GM04504 (cell line): ENCODE data around the gene DELE1.

Experiments used
- DNase-seq: peaks from one replicate; pipeline ENCODE4 v3.0.0-alpha.2; 2012; ENCODE audit warnings: low read depth

The DELE1 gene

DNA sequence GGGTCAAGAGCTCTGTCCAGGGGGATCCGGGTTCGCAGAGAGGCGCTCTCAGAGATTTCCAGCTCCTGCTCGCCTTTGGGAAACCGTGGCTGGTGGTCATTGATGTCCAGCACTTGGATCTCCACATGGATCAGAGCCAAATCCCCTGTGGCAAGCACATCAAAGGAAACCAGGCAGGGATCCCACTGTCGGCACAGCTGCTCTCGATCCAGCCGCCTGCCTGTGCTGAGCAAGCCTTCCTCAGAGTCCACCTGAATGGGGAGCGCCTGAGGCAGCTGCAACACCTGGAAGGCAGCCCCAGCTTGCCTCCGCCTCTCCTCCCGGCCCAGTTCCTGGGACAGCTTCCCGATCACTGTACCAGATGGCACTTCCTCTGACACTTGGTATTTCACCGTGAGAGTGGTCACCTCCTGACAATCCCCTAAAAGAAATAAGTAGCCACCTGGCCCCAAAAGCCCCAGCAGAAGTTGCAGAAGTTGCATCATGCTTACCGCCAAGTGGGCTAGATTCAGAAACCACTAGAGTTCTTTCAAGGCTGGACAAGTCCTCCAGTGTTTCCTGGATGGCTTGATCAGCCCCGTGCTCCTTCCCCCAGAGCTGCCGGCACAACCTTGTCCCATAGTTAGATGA lies 33.8 kb downstream of the DELE1 start:
- DNase-seq = no peak

DNA sequence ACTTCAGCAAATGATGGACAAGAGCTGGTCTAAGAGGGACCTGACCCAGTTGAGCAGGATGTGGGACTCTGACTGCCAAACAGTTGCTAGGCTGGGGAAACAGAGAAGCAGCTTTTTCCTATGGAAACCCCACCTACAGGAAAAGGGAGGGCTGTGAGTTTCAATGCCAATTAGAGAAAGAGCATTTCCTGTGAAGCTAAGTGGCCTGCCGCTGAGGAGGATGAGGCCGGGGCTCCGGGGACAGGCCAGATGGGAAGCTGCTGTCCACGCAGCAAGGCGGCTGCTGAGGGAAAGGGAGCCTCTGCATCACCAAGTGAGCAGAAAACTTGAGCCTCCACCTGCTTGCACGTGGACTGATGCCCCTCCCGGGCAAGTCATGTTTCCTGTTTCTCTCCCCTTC lies 34.4 kb downstream of the DELE1 start, which contains the start of gene PCDH12:
Gene PCDH12, minus strand, starts transcription at position 90 of the 400 bp plus-strand sequence. CDS start 351 bp downstream, outside the sequence.
- no peak for DNase-seq

DNA sequence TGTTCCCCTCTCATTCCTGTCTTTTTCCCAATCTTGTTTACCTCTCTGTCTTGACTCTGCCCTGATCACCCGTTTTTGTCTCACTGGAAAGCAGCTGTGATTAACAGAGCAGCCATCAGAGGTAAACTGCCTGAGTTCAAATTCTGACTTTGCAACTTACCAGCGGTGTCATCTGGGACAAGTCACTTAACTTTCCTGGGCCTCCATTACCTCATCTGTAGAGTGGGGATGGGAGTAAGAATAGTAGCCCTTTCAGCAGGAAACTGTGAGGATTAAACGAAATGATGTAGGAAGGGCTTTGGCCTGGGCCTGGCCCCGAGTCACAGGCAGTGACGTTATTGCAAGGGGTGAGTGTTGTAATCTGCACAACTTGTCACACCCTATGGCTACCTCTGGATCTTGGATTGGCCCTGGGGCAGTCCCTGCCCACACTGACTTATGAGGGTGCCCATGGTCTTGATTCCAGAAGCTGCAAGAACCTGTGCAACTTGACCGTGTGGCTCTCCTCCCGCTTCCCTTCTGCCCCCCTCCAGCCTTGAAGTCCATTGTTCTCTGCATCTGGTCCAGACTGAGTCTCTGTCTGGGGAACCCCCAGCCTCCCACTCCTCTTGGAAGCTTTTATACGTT lies 35.0 kb downstream of the DELE1 start:
- no peak for DNase-seq

DNA sequence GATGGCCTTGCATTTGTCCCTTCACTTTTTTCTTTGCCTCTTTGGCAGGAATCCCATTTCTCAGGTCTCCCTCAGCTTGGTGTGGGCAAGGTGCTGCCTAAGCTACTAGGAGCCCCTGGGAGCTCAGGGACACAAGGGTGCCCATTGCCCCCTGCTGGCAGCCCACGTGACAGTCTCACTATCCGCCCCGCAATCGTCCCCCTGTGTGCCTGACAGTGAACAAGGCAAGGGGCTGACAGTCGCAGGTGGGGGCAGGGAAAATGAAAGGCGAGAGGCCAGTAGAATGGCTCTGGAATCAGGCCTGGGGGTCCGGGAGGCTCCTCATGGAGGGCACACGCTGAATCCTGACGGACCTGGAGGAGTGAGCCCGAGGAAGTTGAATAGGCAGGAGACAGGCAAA lies 36.3 kb downstream of the DELE1 start:
- no peak for DNase-seq

DNA sequence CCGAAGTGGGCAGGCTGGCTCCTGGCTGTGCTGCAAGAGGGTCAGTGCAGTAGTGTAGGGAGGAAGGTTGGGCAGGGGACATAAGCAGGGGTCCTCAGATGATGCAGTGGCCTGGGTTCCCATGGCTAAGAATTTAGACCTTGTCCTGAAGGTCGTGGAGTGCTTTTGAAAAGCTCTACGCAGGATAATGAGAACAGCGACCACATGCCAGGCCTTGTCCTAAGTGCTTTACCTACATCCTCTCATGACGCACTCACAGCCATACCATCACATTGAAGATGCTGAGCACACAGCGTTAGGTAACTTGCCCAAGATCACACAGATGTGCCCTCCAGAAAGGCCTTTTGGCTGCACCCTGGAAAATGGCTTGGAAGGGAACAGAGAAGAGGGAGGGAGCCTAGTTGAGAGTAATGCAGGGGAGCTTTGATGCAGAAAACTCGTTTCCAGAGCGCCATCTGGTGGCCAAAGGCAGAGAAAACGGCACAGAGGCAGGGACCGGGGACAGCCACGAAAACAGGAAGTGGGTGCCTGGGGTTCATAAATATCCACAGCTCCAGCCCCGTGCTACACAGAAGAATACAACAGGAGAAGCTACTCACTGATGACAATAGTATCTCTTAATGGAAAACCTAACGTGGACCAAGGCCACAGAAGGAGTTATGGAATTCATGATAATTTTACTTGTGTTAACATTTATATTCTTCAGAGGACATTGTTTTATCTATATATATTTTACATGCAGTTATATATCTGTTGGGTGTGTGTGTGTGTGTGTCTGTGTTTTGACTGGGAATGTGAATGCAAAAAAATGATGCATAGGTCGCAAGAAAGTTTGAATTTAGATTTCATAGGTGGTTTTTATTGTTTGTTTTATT lies 37.0 kb downstream of the DELE1 start:
- DNase-seq = peak; percentile 73

DNA sequence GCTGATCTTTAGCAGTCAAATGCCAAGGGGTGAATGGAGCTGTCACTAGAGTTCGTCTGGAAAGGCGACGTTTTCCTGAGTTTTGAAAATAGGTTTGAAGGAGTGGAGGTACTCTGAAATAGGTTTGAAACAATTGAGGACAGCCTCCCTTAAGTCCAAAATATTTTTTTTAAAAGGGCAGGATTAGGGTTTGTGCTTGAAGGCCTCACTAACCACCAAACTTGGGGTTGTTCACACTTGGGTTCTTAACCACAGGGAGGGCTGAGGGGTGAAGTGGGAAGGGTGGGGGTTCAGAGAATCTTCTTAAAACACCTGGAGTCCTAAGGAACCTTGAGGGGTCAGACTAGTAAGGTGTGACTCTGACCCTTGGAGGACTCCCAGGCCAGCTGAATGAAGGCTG lies 37.8 kb downstream of the DELE1 start:
- DNase-seq = no peak

DNA sequence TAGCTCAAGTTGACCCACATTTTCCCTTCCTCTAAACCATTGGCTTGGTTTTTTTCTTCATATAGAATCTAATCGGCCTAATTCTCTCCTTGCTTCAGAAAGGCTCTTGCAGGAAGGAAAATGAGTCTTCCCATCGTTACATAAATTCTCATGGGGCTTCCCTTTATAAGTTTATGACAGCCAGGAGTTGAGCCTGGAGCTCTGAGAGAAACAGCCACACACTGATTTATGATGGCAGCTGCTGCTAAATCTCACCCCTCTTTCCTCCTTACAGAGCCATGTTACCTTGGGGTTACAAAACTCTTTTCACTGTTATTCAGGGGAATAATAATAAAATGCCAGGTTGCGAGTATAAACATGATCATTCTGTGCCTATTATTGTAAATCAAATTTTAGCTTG lies 40.0 kb downstream of the DELE1 start:
- no peak for DNase-seq

DNA sequence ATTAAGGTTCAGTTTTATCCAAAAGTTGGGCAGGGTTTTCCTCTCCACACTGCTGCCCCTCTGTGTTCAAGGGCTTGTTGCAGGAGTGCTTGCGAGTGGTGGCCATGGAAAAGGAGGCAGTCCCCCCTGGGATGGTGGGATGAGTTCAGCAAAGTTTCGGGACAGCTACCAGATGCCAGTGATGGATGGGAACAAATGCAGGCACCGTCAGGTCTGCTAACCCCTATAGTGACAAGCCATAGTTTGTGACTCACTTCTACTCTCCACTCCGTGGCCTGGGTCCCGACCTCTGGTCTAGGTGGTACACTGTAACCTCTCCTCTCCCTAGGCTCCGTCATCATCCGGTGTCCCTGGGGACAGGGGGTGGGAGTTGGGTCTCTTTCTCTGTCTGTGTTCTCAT lies 41.4 kb downstream of the DELE1 start:
- no peak for DNase-seq

DNA sequence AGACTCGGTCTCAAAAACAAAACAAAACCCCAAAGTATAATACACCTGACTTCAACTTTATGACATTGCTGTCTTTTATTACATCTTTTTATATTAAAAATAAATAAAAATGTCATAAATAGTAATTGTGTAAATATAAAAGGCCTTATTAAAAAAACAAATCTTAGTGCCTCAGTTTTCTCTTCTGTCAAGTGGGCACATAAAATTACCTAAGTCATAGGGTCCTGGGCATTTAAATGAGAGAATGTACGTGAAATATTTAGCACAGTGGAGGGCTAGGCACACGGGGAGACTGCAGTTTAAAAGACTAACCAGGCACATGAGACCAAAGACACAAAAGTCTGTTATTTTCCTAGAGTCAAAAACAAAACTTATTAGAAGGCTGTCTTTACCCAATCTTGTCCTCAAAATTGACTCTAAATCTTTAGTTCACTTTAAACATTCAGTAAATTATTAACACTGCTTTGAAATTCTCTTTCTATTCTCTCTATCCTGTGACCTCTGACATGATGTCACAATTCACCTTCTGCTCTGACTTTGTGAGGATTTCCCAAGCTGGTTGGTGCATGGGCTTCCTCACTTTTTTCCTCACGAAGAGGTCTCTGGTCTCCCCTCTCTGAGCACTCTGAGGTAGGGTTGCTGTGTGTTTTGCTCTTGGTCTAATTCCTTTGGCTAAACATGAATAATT lies 42.7 kb downstream of the DELE1 start:
- no peak for DNase-seq

DNA sequence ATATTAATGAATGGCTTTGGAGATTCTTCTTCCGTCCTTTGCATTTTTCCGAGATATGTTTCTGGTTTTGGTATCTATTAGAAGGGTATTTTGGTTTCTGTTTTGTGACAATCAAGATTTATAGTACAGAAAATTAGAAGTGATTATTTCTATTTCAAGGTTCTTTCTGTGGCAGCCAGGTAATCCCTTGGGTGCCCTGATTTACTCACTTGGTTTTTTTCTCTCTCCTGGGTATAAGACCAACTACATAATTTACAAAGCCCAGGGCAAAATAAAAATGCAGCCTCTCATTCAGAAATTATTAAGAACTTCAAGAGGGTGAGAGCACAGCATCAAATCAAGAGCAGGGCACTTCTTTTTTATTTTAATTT lies 43.3 kb downstream of the DELE1 start:
- no peak for DNase-seq

DNA sequence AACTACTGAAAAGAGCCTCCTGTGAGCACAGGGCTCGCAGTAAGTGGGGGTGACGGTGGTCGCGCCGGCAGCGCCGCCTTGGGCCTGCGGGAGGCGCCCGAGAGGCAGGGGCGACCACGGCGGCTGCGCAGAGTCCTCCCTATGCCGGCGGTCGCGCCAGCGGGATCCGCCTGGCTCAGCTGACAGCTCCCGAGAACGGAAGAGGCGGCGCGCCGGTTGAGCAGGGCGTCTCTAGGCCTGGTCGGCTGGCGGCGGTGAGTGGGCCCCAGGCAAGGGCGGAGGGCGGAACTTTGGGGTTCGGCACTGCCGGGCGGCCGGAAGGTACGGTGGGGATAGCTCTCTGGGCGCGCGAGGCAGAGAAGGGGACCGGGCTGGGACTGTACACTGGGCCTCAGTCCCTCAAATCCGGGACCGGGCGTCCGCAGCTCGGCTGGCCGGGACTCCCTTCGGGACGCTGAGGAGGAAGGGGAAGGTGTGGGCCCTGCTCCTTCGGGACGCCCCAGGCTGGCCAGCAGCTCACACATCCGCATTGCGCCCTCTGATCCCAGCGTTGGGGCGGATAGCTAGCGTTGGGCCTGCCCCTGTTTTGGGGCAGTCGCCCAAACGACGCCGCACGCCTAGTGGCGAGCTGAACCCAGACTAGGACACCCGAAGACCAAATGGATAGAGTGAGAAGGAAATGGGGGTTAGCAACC lies 45.4 kb downstream of the DELE1 start, which contains the start of gene RNF14:
Gene RNF14, plus strand, starts transcription at position 192 of the 695 bp plus-strand sequence. CDS start 4,484 bp downstream, outside the sequence.
- DNase-seq = peak; percentile 87

DNA sequence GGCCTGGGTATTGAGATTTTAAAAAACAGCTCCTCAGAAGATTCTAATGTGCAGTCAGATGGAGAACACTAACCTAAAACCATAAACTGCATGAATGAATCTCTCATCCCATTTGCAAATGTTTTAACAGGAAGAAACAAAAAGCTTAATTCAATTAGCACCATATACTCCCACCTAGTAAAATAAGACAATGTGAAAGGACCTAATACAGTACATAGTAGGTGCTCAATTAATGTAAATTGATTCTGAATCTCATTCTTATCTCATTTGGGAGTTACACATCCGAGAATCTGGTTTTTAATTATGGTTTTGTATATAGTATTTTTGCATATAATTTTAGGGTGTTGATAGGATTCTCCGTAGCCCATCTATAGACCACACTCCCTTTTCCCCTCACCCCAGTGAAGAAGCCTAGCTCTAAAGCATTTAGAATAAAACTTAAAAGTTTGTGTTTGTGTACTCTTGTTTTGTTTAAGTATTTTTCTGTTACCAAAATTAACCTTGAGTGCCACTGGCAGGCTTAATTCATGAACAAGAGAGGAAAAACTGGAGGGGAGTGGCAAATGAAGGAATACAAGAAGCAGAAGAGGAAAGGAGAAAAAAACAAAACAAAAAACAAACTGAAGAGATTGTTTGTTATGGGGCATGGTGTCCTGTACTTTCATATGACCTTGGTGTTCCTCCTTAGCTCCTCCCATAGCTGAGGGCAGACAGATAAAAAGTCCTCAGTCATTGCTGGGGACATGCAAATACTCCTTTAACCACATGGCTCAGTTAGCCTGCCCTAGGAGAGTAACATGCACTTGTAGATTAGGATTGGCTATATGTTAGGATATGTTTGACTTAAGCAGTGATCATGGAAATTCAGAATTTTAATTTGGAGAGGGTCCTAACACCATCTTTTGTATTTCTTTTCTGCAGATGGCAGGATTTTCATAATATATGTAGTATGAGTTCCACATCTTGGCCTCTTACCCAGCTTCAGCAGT lies 46.4 kb downstream of the DELE1 start:
- no peak for DNase-seq

DNA sequence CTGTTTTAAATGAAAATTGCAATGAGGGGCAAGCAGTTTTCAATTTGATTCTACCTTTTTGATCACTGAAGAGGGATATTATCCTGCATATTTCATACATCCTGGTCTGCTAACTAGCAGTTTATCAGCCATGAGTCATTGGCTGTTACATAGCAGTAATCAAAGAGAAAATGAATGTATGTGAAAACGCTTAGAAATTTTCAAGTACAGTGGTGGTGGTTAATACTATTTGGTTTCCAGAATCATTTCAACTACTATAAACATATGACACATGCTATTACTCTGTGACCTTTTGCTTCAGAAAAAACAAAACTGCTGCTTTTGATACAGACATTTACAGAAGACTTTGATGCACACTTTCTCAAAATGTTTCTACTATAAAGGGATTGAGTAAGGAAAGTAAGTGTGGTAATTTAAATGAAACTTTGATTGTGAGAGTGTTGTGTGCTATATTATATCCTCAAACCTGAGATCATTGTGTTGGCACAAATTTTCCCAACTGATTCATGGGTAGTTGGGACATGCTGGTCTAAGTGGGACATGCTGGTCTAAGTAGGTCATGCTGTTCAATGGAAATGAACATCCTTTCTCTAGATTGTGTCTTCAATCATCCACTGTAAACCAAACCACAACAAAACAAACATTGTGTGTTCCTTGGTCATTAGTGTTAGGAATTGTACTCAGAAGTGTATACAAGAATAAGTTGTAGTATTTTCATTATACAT lies 50.4 kb downstream of the DELE1 start:
- no peak for DNase-seq

DNA sequence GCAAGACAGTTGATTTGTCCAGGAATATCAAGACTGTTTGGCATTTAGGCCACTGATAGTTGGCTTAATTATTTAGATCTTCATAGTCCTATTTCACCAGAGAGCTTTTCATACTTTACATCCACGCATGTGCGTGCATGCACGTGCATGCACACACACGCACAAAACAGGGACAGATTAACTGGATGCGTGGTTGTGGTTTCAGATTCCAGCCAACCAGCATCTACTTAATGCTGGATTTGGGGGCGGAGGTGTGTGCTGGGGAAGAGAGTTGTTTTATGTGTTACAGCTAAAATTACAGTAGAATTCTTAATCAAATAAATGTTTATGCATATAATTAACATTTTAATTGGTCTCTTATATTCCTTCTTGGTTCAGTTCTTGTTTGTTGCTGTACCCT lies 52.5 kb downstream of the DELE1 start:
- no peak for DNase-seq

DNA sequence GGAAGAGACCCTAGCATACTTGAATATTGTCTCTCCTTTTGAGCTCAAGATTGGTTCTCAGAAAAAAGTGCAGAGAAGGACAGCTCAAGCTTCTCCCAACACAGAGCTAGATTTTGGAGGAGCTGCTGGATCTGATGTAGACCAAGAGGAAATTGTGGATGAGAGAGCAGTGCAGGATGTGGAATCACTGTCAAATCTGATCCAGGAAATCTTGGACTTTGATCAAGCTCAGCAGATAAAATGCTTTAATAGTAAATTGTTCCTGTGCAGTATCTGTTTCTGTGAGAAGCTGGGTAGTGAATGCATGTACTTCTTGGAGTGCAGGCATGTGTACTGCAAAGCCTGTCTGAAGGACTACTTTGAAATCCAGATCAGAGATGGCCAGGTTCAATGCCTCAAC lies 54.7 kb downstream of the DELE1 start:
- DNase-seq = no peak

DNA sequence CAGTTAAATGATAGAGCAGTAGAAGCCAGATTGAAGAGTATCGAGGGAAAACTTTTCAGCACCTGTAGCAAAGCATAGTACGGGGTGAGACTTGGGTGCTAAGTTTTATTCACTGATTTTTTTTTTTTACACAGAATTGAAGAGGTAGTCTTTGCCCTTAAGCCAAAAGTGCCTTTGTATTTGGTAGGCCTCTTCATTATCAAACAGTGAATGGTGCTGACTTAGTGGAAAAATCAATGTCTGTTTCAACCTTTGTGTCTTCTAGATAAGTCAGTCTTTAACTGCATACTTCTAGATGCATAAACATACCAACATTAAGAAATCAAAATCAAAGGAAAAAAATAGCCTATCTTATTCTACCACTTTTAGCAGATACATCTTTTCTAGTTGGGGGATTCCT lies 59.0 kb downstream of the DELE1 start:
- DNase-seq = no peak

DNA sequence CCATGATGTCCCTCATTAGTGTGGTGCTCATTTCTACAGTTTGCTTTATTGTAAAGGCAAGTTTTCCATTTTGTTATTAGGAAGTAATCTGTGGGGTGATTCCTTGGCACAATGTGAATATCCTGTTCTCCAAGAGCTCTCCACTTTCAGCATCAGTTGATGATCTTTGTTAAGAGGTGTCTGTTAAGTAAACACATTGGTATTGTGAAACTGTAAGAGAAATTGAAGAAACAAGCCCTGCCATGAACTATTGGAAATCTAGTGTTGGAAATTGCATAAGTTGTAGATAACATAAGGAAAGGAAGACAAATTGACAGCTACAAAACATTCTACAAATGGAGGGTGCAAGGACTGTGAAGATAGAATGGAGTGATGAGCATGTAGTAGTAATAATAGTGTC lies 62.4 kb downstream of the DELE1 start:
- DNase-seq = no peak

DNA sequence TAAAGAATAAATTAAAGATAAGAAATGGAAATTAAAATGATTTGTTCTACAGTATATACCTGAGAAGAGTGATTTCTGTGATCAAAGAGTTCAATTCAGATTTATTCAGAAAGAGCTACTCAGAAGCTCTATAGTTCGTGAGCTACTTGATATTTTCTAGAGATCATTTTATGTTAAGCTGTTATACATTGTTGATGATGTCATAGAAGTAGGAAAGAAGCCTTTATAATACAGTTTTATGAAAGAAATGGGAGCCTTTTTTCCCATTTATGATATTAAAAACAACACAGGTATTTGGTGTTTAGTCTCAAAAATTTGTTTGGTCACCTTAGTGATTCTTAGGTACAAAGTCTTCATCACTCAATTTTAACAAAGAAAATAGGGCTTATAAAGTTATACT lies 66.0 kb downstream of the DELE1 start:
- no peak for DNase-seq
